Activated effector memory CD4-positive, alpha-beta T cell treated with anti-CD3 and anti-CD28 coated beads, Interleukin-2, amount 50 U/mL, for 16 hours (primary cell): ENCODE results near the gene CCND1.

Experiments
- DNase-seq: peaks from one replicate; pipeline ENCODE4 v3.0.0-alpha.2; 2020

The CCND1 gene

GRCh38 chr11:69654660-69655478 lies 13.9 kb downstream of the CCND1 start:
- peak; percentile 60 for DNase-seq

GRCh38 chr11:69655479-69656428 lies 14.8 kb downstream of the CCND1 start:
- peak; percentile 55 for DNase-seq

- peak; percentile 47 for DNase-seq
These were observed 15.8 kb downstream of the CCND1 start for GRCh38 chr11:69656536-69657455.

GRCh38 chr11:69657456-69657910 lies 16.5 kb downstream of the CCND1 start:
- DNase-seq, result peak; percentile 48

GRCh38 chr11:69657911-69658625 lies 17.1 kb downstream of the CCND1 start:
- peak; percentile 57 for DNase-seq

GRCh38 chr11:69658626-69659450 lies 17.9 kb downstream of the CCND1 start:
- DNase-seq, result peak; percentile 45

GRCh38 chr11:69659591-69659990 lies 18.6 kb downstream of the CCND1 start:
- DNase-seq, result peak; percentile 38

- peak; percentile 51 for DNase-seq
These were observed 19.1 kb downstream of the CCND1 start for GRCh38 chr11:69660001-69660500.

GRCh38 chr11:69661413-69661715 lies 20.4 kb downstream of the CCND1 start:
- DNase-seq, result peak; percentile 27

- DNase-seq, result peak; percentile 47
These were observed 21.2 kb downstream of the CCND1 start for GRCh38 chr11:69662021-69662698.

GRCh38 chr11:69662806-69663205 lies 21.9 kb downstream of the CCND1 start:
- DNase-seq, result peak; percentile 30

- peak; percentile 42 for DNase-seq
These were observed 22.4 kb downstream of the CCND1 start for GRCh38 chr11:69663326-69663725.

GRCh38 chr11:69664103-69664775 lies 23.3 kb downstream of the CCND1 start:
- DNase-seq, result peak; percentile 58

GRCh38 chr11:69664901-69665300 lies 23.9 kb downstream of the CCND1 start:
- peak; percentile 49 for DNase-seq

- peak; percentile 46 for DNase-seq
These were observed 24.7 kb downstream of the CCND1 start for GRCh38 chr11:69665669-69666068.

- DNase-seq, result peak; percentile 55
These were observed 25.3 kb downstream of the CCND1 start for GRCh38 chr11:69666261-69666660.

- peak; percentile 56 for DNase-seq
These were observed 26.0 kb downstream of the CCND1 start for GRCh38 chr11:69666752-69667536.
